C4-2B (cell line): ENCODE measurements around the gene SLAMF6.
"Not testable (repeated sequence)": the region's sequence is repeated elsewhere in the genome, so short reads cannot be mapped to it uniquely, and the experiment has no call there.

Experiments used
- H3K27ac ChIP-seq: fragments of 450-650 bp; 2 replicates; pipeline ENCODE4 v1.5.1; 2017
- ZFX ChIP-seq: fragments of 450-650 bp; IDR thresholded peaks from 2 replicates; pipeline ENCODE4 v1.6.1; 2017
- TF ChIP-seq, protein P1 (sequence below): fragments of 450-650 bp; conservative IDR thresholded peaks from 2 replicates; pipeline ENCODE4 v1.5.1; 2017; ENCODE audit warnings: mild to moderate bottlenecking

The SLAMF6 gene

DNA sequence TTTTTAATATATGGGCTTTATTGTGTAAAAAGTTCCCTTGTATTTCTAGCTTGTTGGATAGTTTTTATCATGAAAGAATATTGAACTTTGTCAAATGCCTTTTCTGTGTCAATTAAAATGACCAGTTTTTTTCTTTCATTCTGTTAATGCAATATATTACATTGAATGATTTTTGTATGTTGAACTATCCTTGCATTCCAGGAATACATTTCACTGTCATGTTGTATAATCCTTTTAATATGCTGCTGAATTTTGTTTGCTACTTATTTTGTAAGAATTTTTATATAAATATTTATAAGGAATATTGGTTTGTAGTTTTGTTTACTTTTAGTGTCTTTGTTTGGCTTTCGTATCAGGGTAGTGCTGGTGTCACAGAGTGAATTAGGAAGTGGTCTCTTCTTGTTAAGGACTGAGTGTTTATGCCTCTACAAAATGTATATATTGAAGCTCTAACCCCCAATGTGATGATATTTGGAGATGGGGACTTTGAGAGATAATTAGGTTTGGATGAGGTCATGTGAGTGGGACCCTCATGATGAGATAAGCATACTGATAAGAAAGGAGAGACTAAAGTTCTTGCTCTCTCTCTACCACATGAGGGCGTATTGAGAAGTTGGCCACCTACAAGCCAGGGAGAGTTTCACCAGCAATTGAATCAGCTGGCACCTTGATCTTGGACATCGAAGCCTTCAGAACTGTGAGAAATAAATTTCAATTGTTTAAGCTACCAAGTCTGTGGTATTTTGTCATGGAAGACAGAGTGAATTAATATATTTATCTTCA is 12.0 kb upstream of the SLAMF6 start:
- TF ChIP-seq, protein P1, sequence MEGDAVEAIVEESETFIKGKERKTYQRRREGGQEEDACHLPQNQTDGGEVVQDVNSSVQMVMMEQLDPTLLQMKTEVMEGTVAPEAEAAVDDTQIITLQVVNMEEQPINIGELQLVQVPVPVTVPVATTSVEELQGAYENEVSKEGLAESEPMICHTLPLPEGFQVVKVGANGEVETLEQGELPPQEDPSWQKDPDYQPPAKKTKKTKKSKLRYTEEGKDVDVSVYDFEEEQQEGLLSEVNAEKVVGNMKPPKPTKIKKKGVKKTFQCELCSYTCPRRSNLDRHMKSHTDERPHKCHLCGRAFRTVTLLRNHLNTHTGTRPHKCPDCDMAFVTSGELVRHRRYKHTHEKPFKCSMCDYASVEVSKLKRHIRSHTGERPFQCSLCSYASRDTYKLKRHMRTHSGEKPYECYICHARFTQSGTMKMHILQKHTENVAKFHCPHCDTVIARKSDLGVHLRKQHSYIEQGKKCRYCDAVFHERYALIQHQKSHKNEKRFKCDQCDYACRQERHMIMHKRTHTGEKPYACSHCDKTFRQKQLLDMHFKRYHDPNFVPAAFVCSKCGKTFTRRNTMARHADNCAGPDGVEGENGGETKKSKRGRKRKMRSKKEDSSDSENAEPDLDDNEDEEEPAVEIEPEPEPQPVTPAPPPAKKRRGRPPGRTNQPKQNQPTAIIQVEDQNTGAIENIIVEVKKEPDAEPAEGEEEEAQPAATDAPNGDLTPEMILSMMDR = peak; percentile 17
- TF ChIP-seq ZFX = no peak
- H3K27ac ChIP-seq = no peak overlapping the region

DNA sequence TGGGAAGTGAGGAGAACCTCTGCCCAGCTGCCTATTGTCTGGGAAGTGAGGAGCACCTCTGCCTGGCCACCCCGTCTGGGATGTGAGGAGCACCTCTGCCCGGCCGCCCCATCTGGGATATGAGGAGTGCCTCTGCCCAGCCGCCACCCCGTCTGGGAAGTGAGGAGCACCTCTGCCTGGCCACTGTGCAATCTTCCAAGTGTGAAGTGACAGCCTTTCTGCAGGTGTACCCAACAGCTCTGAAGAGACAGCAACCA is 9.4 kb upstream of the SLAMF6 start:
- not testable (repeated sequence) for H3K27ac ChIP-seq

DNA sequence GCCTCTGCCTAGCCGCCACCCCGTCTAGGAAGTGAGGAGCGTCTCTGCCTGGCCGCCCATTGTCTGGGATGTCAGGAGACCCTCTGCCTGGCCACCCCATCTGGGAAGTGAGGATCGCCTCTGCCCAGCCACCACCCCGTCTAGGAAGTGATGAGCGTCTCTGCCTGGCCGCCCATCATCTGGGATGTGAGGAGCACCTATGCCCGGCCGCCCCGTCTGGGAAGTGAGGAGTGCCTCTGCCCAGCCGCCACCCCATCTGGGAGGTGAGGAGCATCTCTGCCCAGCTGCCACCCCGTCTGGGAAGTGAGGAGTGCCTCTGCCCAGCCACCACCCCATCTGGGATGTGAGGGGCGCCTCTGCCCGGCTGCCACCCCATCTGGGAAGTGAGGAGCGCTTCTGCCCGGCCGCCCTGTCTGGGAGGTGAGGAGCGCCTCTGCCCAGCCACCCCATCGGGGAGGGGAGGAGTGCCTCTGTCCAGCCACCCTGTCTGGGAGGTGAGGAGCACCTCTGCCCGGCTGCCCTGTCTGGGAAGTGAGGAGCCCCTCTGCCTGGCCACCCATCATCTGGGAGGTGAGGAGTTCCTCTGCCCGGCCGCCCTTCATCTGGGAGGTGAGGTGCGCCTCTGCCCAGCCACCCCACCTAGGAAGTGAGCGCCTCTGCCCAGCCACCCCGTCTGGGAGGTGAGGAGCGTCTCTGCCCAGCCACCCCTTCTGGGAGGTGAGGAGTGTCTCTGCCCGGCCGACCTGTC is 8.9 kb upstream of the SLAMF6 start:
- not testable (repeated sequence) for H3K27ac ChIP-seq

DNA sequence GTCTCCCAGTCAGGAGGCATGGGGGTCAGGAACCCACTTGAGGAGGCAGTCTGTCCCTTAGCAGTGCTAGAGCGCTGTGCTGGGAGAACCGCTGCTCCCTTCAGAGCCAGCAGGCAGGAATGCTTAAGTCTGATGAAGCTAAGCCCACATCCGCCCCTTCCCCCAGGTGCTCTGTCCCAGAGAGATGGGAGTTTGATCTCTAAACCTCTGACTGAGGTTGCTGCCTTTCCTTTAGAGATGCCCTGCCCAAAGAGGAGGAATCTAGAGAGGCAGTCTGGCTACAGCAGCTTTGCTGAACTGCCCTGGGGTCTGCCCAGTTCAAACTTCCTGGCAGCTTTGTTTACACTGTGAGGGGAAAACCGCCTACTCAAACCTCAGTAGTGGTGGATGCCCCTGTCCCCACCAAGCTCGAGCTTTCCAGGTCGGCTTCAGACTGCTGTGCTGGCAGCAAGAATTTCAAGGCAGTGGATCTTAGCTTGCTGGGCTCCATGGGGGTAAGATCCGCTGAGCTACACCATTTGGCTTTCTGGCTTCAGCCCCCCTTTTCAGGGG is 6.4 kb upstream of the SLAMF6 start:
- not testable (repeated sequence) for H3K27ac ChIP-seq

DNA sequence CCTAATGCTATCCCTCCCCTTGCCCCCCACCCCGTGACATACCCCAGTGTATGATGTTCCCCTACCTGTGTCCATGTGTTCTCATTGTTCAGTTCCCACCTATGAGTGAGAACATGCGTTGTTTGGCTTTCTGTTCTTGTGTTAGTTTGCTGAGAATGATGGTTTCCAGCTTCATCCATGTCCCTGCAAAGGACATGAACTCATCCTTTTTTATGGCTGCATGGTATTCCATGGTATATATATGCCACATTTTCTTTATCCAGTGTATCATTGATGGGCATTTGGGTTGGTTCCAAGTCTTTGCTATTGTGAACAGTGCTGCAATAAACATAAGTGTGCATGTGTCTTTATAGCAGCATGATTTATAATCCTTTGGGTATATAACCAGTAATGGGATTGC is 734 bp upstream of the SLAMF6 start:
- not testable (repeated sequence) for H3K27ac ChIP-seq

DNA sequence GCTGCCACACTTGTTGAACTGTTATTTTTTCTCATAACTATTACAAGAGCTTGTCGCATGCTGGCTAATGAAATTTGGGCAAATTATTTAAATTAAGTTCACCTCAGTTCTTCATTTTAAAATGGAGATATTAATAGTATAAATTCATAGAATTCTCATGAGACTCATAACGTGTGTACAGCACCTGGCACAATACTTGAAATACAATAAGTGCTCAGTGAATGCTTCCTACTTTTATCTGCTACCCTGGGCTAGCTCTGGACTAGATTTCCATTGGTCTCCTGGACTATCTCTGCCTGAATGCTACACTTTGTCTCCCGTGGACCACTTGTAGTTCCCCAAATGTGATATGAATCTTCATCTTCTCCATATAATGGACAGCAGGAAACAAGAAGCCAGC is 919 bp downstream of the SLAMF6 start:
- H3K27ac ChIP-seq = no peak overlapping the region
- TF ChIP-seq, protein P1 = no peak
- TF ChIP-seq ZFX = no peak

DNA sequence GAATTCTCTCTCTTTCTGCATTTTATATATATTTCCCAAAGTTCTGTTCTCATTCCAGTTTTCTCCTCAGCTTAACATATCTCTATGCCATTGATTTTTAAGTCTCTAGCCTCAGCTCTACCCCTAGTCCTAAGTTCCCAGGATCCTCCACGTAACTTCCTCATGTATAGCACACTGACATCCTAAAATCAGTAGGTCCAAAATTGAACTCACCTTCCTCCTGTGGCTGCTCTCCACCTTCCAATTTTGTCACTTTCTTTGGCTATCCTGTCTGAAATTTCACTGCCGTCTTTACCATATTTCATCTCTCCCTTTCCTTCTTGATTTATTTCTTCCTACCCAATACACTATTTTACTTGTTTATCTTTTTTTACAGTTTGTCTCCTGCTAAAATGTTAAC is 1.5 kb downstream of the SLAMF6 start:
- TF ChIP-seq ZFX = no peak
- TF ChIP-seq, protein P1 = no peak
- no peak overlapping the region for H3K27ac ChIP-seq

DNA sequence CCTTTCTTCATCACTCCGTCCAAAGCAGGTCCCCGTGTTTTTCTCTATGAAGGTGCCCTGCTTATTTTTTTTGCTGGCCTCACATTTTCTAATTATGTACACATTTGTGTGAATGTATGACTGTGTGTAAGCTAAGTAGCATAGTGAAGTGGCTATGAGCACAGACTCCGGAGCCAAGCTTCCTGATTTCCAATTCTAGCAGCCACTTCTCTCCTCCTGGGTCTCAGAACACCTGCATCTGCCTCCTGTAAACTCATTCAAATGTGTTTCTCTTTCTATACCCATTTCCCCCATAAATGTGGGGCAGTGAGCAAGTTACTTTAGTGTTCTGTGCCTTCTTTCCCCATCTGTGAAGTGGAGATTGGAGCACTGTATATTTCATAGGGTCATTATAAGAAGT is 2.1 kb downstream of the SLAMF6 start:
- TF ChIP-seq ZFX = no peak
- TF ChIP-seq, protein P1 = no peak
- no peak overlapping the region for H3K27ac ChIP-seq

DNA sequence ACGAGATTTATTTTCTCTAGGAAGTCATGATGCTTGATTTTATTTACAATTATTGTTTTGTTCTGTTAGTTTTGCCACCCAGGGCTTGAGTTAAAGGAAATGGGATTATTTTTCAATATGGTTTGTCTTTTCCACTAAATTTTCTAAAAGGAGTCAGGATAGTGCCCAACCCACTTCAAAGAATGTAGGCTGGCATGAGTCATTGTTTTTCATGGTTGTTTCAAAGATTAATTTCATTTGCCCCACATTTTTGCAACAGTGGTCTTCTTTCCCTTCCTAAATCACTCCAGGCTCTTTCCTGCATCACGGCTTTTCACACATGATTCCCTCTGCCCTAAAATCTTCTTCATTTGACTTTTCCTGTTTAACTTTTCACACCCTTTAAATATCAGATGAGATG is 2.5 kb downstream of the SLAMF6 start:
- H3K27ac ChIP-seq = no peak overlapping the region
- TF ChIP-seq ZFX = no peak
- TF ChIP-seq, protein P1 = no peak
